ENCODE results near the gene MSL2. TPM values are rescaled to one million over a fixed set of nuclear protein-coding genes. Genes with fewer than 3 reads are reported as not detected.

Gene MSL2
- total and polyA plus RNA-seq, 2 donors (not counting 1 experiment from before 2014, with no cell fraction given): 25.8 to 97.1 TPM

GRCh38 chr3:136135039-136135802 lies 60.9 kb downstream of the MSL2 start:
- intact Hi-C loops (cut with micrococcal nuclease): no loop called here
- TF ChIP-seq EZH2 (IDR thresholded peaks at IDR 0.05; ENCODE audit: borderline replicate concordance, insufficient read depth, low read depth, low read length, poor library complexity, severe bottlenecking) (no peak), CTCF (IDR thresholded peaks at IDR 0.05) (no peak)
- H3K9ac ChIP-seq (ENCODE audit: low read length): no peak overlapping the region
- Mint-ChIP-seq H3K4me1 (no peaks in the 10 kb centered on the region), H3K4me3 (no peak overlapping the region), H3K9me3 (ENCODE audit: insufficient read depth) (no peaks in the 10 kb centered on the region), H3K27ac (no peak overlapping the region), H3K27me3 (no peaks in the 10 kb centered on the region)
- no peak overlapping the region for H2AFZ ChIP-seq (ENCODE audit: insufficient read depth, low read depth, low read length, poor library complexity, severe bottlenecking)
- no peaks in the 10 kb centered on the region for H3K4me1 ChIP-seq (ENCODE audit: control insufficient read depth in 2 of 2, insufficient read depth in 2 of 2, low read length in 2 of 2)
- no peaks in the 10 kb centered on the region for H3K36me3 ChIP-seq (replicated peaks in 1 of 2; ENCODE audit: control extremely low read depth in 1 of 2, control insufficient read depth in 1 of 2, extremely low read depth in 1 of 2, insufficient read depth in 2 of 2, low read length in 1 of 2)
- H3K4me2 ChIP-seq (replicated peaks; ENCODE audit: low read depth, low read length, poor library complexity, severe bottlenecking): no peak overlapping the region
- ChIA-PET POLR2A (no interaction called here), CTCF (interaction anchor here (0.6 kb wide), 1 partner anchor 56 kb away, joined by 3 read pairs; no protein-coding TSS in a partner anchor)
- H3K79me2 ChIP-seq (ENCODE audit: control insufficient read depth, insufficient read depth, low read length): no peaks in the 10 kb centered on the region
- WGBS (ENCODE audit: insufficient coverage): 46% methylated on average over 5 of the region's 7 CpGs
- H3K27ac ChIP-seq (ENCODE audit: low read length in 2 of 2): no peak overlapping the region
- no peaks in the 10 kb centered on the region for H4K20me1 ChIP-seq (ENCODE audit: control insufficient read depth, insufficient read depth, low read length, poor library complexity, severe bottlenecking)
- ATAC-seq (ENCODE audit: low read depth) (no peak), DNase-seq (no peak)
- H3K27me3 ChIP-seq (replicated peaks in 1 of 4; ENCODE audit: control extremely low read depth in 1 of 4, control insufficient read depth in 3 of 4, insufficient read depth in 4 of 4, low read length in 3 of 4): no peaks in the 10 kb centered on the region
- no peak overlapping the region for H3K4me3 ChIP-seq (ENCODE audit: control extremely low read depth in 1 of 5, extremely low read depth in 1 of 5, insufficient read depth in 1 of 5, low read depth in 2 of 5, low read length in 4 of 5)
- H3K9me3 ChIP-seq (ENCODE audit: control extremely low read depth in 1 of 3, control insufficient read depth in 2 of 3, insufficient read depth in 1 of 3, low read length in 2 of 3): no peaks in the 10 kb centered on the region

GRCh38 chr3:136134091-136134490 lies 62.0 kb downstream of the MSL2 start:
- Histone ChIP-seq H3K9ac (ENCODE audit: low read length) (no peak overlapping the region), H2AFZ (ENCODE audit: insufficient read depth, low read depth, low read length, poor library complexity, severe bottlenecking) (no peak overlapping the region)

More at GRCh38 chr3:136134091-136134490, 62.0 kb downstream of the MSL2 start:
- no peak overlapping the region for H3K27ac ChIP-seq (ENCODE audit: low read length in 2 of 2)
- H3K4me3 ChIP-seq (ENCODE audit: control extremely low read depth in 1 of 5, extremely low read depth in 1 of 5, insufficient read depth in 1 of 5, low read depth in 2 of 5, low read length in 4 of 5): no peak overlapping the region
- Mint-ChIP-seq H3K27ac (no peak overlapping the region), H3K4me1 (no peaks in the 10 kb centered on the region), H3K9me3 (ENCODE audit: insufficient read depth) (no peaks in the 10 kb centered on the region), H3K4me3 (no peak overlapping the region), H3K27me3 (no peaks in the 10 kb centered on the region)
- WGBS (ENCODE audit: insufficient coverage): no CpG with 5 or more reads among the region's 1 CpG
- POLR2A ChIA-PET: no interaction called here
- CTCF ChIA-PET: interaction anchor here (0.6 kb wide), 1 partner anchor 18 kb away, joined by 4 read pairs; no protein-coding TSS in a partner anchor
- TF ChIP-seq EZH2 (IDR thresholded peaks at IDR 0.05; ENCODE audit: borderline replicate concordance, insufficient read depth, low read depth, low read length, poor library complexity, severe bottlenecking) (no peak), CTCF (IDR thresholded peaks at IDR 0.05) (no peak)
- H3K79me2 ChIP-seq (ENCODE audit: control insufficient read depth, insufficient read depth, low read length): no peaks in the 10 kb centered on the region
- H3K9me3 ChIP-seq (ENCODE audit: control extremely low read depth in 1 of 3, control insufficient read depth in 2 of 3, insufficient read depth in 1 of 3, low read length in 2 of 3): no peaks in the 10 kb centered on the region
- no peak overlapping the region for H3K4me2 ChIP-seq (replicated peaks; ENCODE audit: low read depth, low read length, poor library complexity, severe bottlenecking)
- no peak for DNase-seq
- H4K20me1 ChIP-seq (ENCODE audit: control insufficient read depth, insufficient read depth, low read length, poor library complexity, severe bottlenecking): no peaks in the 10 kb centered on the region
- ATAC-seq (ENCODE audit: low read depth): no peak
- intact Hi-C loops (cut with micrococcal nuclease): no loop called here
- no peaks in the 10 kb centered on the region for H3K4me1 ChIP-seq (ENCODE audit: control insufficient read depth in 2 of 2, insufficient read depth in 2 of 2, low read length in 2 of 2)
- no peaks in the 10 kb centered on the region for H3K27me3 ChIP-seq (replicated peaks in 1 of 4; ENCODE audit: control extremely low read depth in 1 of 4, control insufficient read depth in 3 of 4, insufficient read depth in 4 of 4, low read length in 3 of 4)
- no peaks in the 10 kb centered on the region for H3K36me3 ChIP-seq (replicated peaks in 1 of 2; ENCODE audit: control extremely low read depth in 1 of 2, control insufficient read depth in 1 of 2, extremely low read depth in 1 of 2, insufficient read depth in 2 of 2, low read length in 1 of 2)

All from B cell (primary cell).